GM23248 (cell line): Measurements from ENCODE around the gene ZNF398. TPM values are rescaled to one million over a fixed set of nuclear protein-coding genes. Genes with fewer than 3 reads are reported as not detected.

Experiments
- DNase-seq: peaks from one replicate; pipeline ENCODE4 v3.0.0-alpha.2; 2015
- H2AFZ ChIP-seq: fragments of 200-600 bp; sonication (generic); 2 replicates; pipeline ENCODE4 v1.6.1; 2016; ENCODE audit warnings: antibody characterized with exemption
- H3F3A ChIP-seq: fragments of 200-600 bp; sonication (generic); 2 replicates; pipeline ENCODE4 v1.6.1; 2016; ENCODE audit warnings: mild to moderate bottlenecking, antibody characterized with exemption, mixed run types; ENCODE audit not compliant: insufficient read depth
- H3K27ac ChIP-seq: fragments of 200-600 bp; sonication (generic); 2 replicates; pipeline ENCODE4 v1.5.1; 2016; ENCODE audit warnings: mild to moderate bottlenecking
- H3K27me3 ChIP-seq: fragments of 200-600 bp; sonication (generic); replicated peaks from 2 replicates; pipeline ENCODE4 v1.6.1; 2016; ENCODE audit warnings: mild to moderate bottlenecking; ENCODE audit not compliant: insufficient read depth
- H3K36me3 ChIP-seq: fragments of 200-600 bp; sonication (generic); 2 replicates; pipeline ENCODE4 v1.6.1; 2016; ENCODE audit warnings: low read depth, mild to moderate bottlenecking
- H3K4me1 ChIP-seq: fragments of 200-600 bp; sonication (generic); 2 replicates; pipeline ENCODE4 v1.6.1; 2016; ENCODE audit warnings: mild to moderate bottlenecking; ENCODE audit not compliant: insufficient read depth
- H3K4me2 ChIP-seq: fragments of 200-600 bp; sonication (generic); one replicate; pipeline ENCODE4 v1.6.1; 2016; ENCODE audit warnings: mild to moderate bottlenecking; ENCODE audit not compliant: unreplicated experiment
- H3K4me3 ChIP-seq: fragments of 200-600 bp; sonication (generic); 2 replicates; pipeline ENCODE4 v1.5.1; 2016; ENCODE audit warnings: mild to moderate bottlenecking
- H3K79me2 ChIP-seq: fragments of 200-600 bp; sonication (generic); 2 replicates; pipeline ENCODE4 v1.6.1; 2016; ENCODE audit warnings: mild to moderate bottlenecking; ENCODE audit not compliant: insufficient read depth
- H3K9ac ChIP-seq: fragments of 200-600 bp; sonication (generic); 2 replicates; pipeline ENCODE4 v1.6.1; 2016; ENCODE audit warnings: mild to moderate bottlenecking
- H3K9me2 ChIP-seq: fragments of 200-600 bp; sonication (generic); 2 replicates; pipeline ENCODE4 v1.6.1; 2016; ENCODE audit warnings: mixed run types, mild to moderate bottlenecking, moderate library complexity; ENCODE audit not compliant: insufficient read depth
- H3K9me3 ChIP-seq: fragments of 200-600 bp; sonication (generic); one replicate; pipeline ENCODE4 v1.6.1; 2017; ENCODE audit warnings: low read depth
- H4K20me1 ChIP-seq: fragments of 200-600 bp; sonication (generic); 2 replicates; pipeline ENCODE4 v1.6.0; 2016; ENCODE audit not compliant: insufficient read depth
- EZH2 ChIP-seq: fragments of 200-600 bp; sonication (generic); IDR thresholded peaks from 2 replicates; pipeline ENCODE4 v1.6.1; 2018; ENCODE audit warnings: antibody characterized with exemption, mild to moderate bottlenecking; ENCODE audit not compliant: insufficient read depth, poor library complexity, severe bottlenecking
- EZH2phosphoT487 ChIP-seq: fragments of 200-600 bp; sonication (generic); IDR thresholded peaks from 2 replicates; pipeline ENCODE4 v1.6.1; 2018; ENCODE audit warnings: antibody characterized with exemption, moderate library complexity, mild to moderate bottlenecking, low read depth; ENCODE audit not compliant: insufficient read depth
- WGBS, 2 experiments: methylation state at CpG; one replicate each; pipeline ENCODE4 v1.1.6; 2015 to 2017; ENCODE audit warnings: low lambda C conversion rate in 2 of 2, low coverage in 1 of 2; ENCODE audit errors: missing lambda C conversion rate in 2 of 2; 5-methylcytosine and 5-hydroxymethylcytosine counted together
- in situ Hi-C: fragments of 300-500 bp; cut with MboI; formaldehyde crosslinking; loops from 2 replicates; pipeline ENCODE4 v1.15.0; 2020
- polyA plus RNA-seq: library from polyadenylated mRNA; unstranded; fragments of >200 nt; fragmentation: Nextera tagmentation; extraction: Ambion mirVana; gene quantifications from 2 replicates; pipeline ENCODE4 v1.2.1, GENCODE V29; 2016
- total RNA-seq: library from RNA; depleted of rRNA; stranded (reverse); fragments of >200 nt; shearing (Covaris generic); gene quantifications from 2 replicates; pipeline ENCODE4 v1.2.3, GENCODE V29; 2014

The ZNF398 gene
- total and polyA plus RNA-seq, 2 experiments from 2014 or later, result 6.7 to 12.5 TPM

DNA sequence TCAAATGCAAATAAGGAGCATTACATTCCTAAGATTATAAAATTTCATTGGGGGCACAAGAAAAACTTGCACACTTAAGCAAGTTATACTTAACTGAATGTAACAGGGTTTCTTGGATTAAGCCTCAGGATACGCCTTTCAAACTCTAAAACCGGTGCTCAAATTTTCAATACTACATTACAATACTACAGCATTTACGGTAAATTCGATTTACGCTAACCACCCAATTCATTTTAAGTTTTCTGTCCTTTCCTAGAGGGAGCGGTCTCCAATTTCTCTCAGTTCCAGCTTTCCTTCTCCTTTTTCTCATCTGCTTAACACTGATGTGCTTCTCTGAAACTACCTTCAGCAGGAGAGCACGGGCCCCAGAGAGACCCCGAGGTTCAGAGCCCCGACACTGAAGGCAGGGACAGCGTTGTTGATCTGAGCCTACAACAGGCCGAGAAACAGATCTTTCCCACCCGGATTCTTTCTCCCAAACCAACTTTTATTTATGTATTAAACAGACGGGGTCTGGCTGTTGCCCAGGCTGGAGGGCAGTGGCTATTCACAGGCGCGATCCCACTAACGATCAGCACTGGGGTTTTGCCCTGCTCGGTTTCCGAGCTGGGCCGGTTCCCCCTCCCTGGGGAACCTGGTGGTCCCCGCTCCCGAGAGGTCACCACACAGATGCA, 21.9 kb upstream of the ZNF398 start:
- no peak for TF ChIP-seq EZH2phosphoT487

GRCh38 chr7:149125863-149126661, 21.2 kb upstream of the ZNF398 start, which contains the start of gene ZNF425:
TSS of gene ZNF425 (minus strand) at chr7:149126324. CDS start at chr7:149126213, 111 bp downstream.
- Histone ChIP-seq H3K9me2 (no peaks in the 10 kb centered on the region), H3K27ac (peak within 1 kb of the TSS; percentile 87), H3K4me3 (peak within 1 kb of the TSS; percentile 95), H3K79me2 (peaks cover 53% of the 10 kb centered on the region), H3K4me2 (peak within 1 kb of the TSS; percentile 96), H4K20me1 (no peaks in the 10 kb centered on the region), H2AFZ (peak within 1 kb of the TSS; percentile 97), H3K9ac (peak within 1 kb of the TSS; percentile 98), H3F3A (peaks cover 11% of the 10 kb centered on the region), H3K27me3 (no peaks in the 10 kb centered on the region), H3K9me3 (no peaks in the 10 kb centered on the region), H3K4me1 (peaks cover 15% of the 10 kb centered on the region), H3K36me3 (peaks cover 11% of the 10 kb centered on the region; the same call in 1 of the 2 replicates)
- WGBS, 2 experiments, result 1 to 2% methylated on average over 58 to 59 of the region's 72 CpGs
- TF ChIP-seq EZH2phosphoT487, result no peak
- TF ChIP-seq EZH2, result no peak
- in situ Hi-C loops, result no loop called here
- DNase-seq, result peak; percentile 94

More for the DNA sequence above, 21.9 kb upstream of the ZNF398 start:
- Histone ChIP-seq H3K4me3 (peak overlapping the region; percentile 95), H3K36me3 (0 out of 2 replicates have a peak, but pooled peaks cover 4% of the 10 kb centered on the region), H3K27me3 (no peaks in the 10 kb centered on the region), H3K9me2 (no peaks in the 10 kb centered on the region), H3K4me1 (peaks cover 15% of the 10 kb centered on the region), H3K27ac (peak overlapping the region; percentile 87), H3K79me2 (peaks cover 53% of the 10 kb centered on the region), H4K20me1 (no peaks in the 10 kb centered on the region), H3K4me2 (peak overlapping the region; percentile 96), H3K9me3 (no peaks in the 10 kb centered on the region), H3K9ac (peak overlapping the region; percentile 98), H2AFZ (peak overlapping the region; percentile 97), H3F3A (peaks cover 11% of the 10 kb centered on the region)
- in situ Hi-C loops, result no loop called here
- peak; percentile 41 for DNase-seq
- WGBS, 2 experiments, result 1 to 2% methylated on average over 20 to 21 of the region's 21 CpGs

GRCh38 chr7:149126662-149127266, 20.5 kb upstream of the ZNF398 start:
- DNase-seq, result peak; percentile 59
- Histone ChIP-seq H3K79me2 (peaks cover 53% of the 10 kb centered on the region), H3K9me3 (no peaks in the 10 kb centered on the region), H2AFZ (peak overlapping the region; percentile 97), H4K20me1 (no peaks in the 10 kb centered on the region), H3K4me1 (peaks cover 15% of the 10 kb centered on the region), H3K9me2 (no peaks in the 10 kb centered on the region), H3F3A (peaks cover 11% of the 10 kb centered on the region), H3K4me2 (peak overlapping the region; percentile 96), H3K27me3 (no peaks in the 10 kb centered on the region), H3K36me3 (peaks cover 18% of the 10 kb centered on the region; the same call in 1 of the 2 replicates), H3K27ac (peak overlapping the region; percentile 87), H3K4me3 (peak overlapping the region; percentile 95), H3K9ac (peak overlapping the region; percentile 98)
- 1 to 3% methylated on average over 19 to 37 of the region's 48 CpGs for WGBS, 2 experiments
- no peak for TF ChIP-seq EZH2
- TF ChIP-seq EZH2phosphoT487, result no peak
- in situ Hi-C loops, result no loop called here

GRCh38 chr7:149130572-149131198, 16.6 kb upstream of the ZNF398 start:
- peaks cover 22% of the 10 kb centered on the region for H3K79me2 ChIP-seq
- no peaks in the 10 kb centered on the region for H3K27me3 ChIP-seq
- no peak overlapping the region for H3K4me2 ChIP-seq
- H4K20me1 ChIP-seq, result no peaks in the 10 kb centered on the region
- no peaks in the 10 kb centered on the region for H3K9me3 ChIP-seq
- TF ChIP-seq EZH2 (no peak), EZH2phosphoT487 (no peak)
- H3K36me3 ChIP-seq, result peaks cover 20% of the 10 kb centered on the region; the same call in 1 of the 2 replicates
- no peak overlapping the region for H2AFZ ChIP-seq
- H3K27ac ChIP-seq, result no peak overlapping the region
- no peaks in the 10 kb centered on the region for H3K9me2 ChIP-seq
- H3K4me1 ChIP-seq, result peaks cover 9% of the 10 kb centered on the region
- 95 to 97% methylated on average over 5 of the region's 5 CpGs for WGBS, 2 experiments
- peaks cover 11% of the 10 kb centered on the region for H3F3A ChIP-seq
- in situ Hi-C loops, result no loop called here
- H3K4me3 ChIP-seq, result no peak overlapping the region
- no peak for DNase-seq
- H3K9ac ChIP-seq, result no peak overlapping the region
